ENCODE results near the gene SLC38A1. TPM values are rescaled to one million over a fixed set of nuclear protein-coding genes. Genes with fewer than 3 reads are reported as not detected.

The SLC38A1 gene
- total RNA-seq, 1 experiment from 2014 or later, result 259 TPM

- Histone ChIP-seq H3K4me1 (no peaks in the 10 kb centered on the region), H3K4me3 (ENCODE audit: low read depth, low read length) (no peak overlapping the region), H3K36me3 (ENCODE audit: control insufficient read depth, insufficient read depth, low read length) (0 out of 2 replicates have a peak, but pooled peaks cover 2% of the 10 kb centered on the region), H3K27me3 (replicated peaks; ENCODE audit: control insufficient read depth, insufficient read depth, low read length) (no peaks in the 10 kb centered on the region), H3K9me3 (no peaks in the 10 kb centered on the region)
- H3K27me3 Mint-ChIP-seq (ENCODE audit: insufficient read depth, unreplicated experiment), result no peaks in the 10 kb centered on the region
- H3K27ac Mint-ChIP-seq (ENCODE audit: unreplicated experiment), result no peak overlapping the region
- no peak for DNase-seq
- peaks cover 21% of the 10 kb centered on the region for H3K4me1 Mint-ChIP-seq (ENCODE audit: low read depth, unreplicated experiment)
- no TSS peak for BruUV-seq (replicated peaks)
- TF ChIP-seq CTCF (IDR thresholded peaks at IDR 0.05; ENCODE audit: insufficient read depth in 1 of 2, low read depth in 1 of 2, low read length in 1 of 2, severe bottlenecking in 1 of 2, unreplicated experiment in 1 of 2), result no peak
- peaks cover 88% of the 10 kb centered on the region for H3K36me3 Mint-ChIP-seq (ENCODE audit: insufficient read depth, unreplicated experiment)
- intact Hi-C loops (cut with micrococcal nuclease; ENCODE audit: unreplicated experiment), result no loop called here
- ChIA-PET CTCF (no interaction called here), POLR2A (no interaction called here)
- H3K4me3 Mint-ChIP-seq (ENCODE audit: unreplicated experiment), result no peak overlapping the region
- H3K9me3 Mint-ChIP-seq (ENCODE audit: unreplicated experiment), result no peaks in the 10 kb centered on the region
These were observed 56.5 kb downstream of the SLC38A1 start for GRCh38 chr12:46212108-46212982.

- Mint-ChIP-seq H3K36me3 (ENCODE audit: insufficient read depth, unreplicated experiment) (peaks cover 94% of the 10 kb centered on the region), H3K27me3 (ENCODE audit: insufficient read depth, unreplicated experiment) (no peaks in the 10 kb centered on the region), H3K4me1 (ENCODE audit: low read depth, unreplicated experiment) (peaks cover 17% of the 10 kb centered on the region), H3K27ac (ENCODE audit: unreplicated experiment) (no peak overlapping the region), H3K4me3 (ENCODE audit: unreplicated experiment) (no peak overlapping the region), H3K9me3 (ENCODE audit: unreplicated experiment) (no peaks in the 10 kb centered on the region)
- no peak overlapping the region for H3K4me3 ChIP-seq (ENCODE audit: low read depth, low read length)
- H3K36me3 ChIP-seq (ENCODE audit: control insufficient read depth, insufficient read depth, low read length), result peaks cover 2% of the 10 kb centered on the region; the same call in 1 of the 2 replicates
- no peak for TF ChIP-seq CTCF (IDR thresholded peaks at IDR 0.05; ENCODE audit: insufficient read depth in 1 of 2, low read depth in 1 of 2, low read length in 1 of 2, severe bottlenecking in 1 of 2, unreplicated experiment in 1 of 2)
- H3K9me3 ChIP-seq, result no peaks in the 10 kb centered on the region
- no peaks in the 10 kb centered on the region for H3K27me3 ChIP-seq (replicated peaks; ENCODE audit: control insufficient read depth, insufficient read depth, low read length)
- BruUV-seq (replicated peaks), result no TSS peak
- intact Hi-C loops (cut with micrococcal nuclease; ENCODE audit: unreplicated experiment), result no loop called here
- ChIA-PET CTCF (no interaction called here), POLR2A (no interaction called here)
- no peak for DNase-seq
- no peaks in the 10 kb centered on the region for H3K4me1 ChIP-seq
These were observed 57.9 kb downstream of the SLC38A1 start for GRCh38 chr12:46210873-46211439.

- Histone ChIP-seq H3K36me3 (ENCODE audit: control insufficient read depth, insufficient read depth, low read length) (peaks cover 2% of the 10 kb centered on the region; the same call in 1 of the 2 replicates), H3K9me3 (no peaks in the 10 kb centered on the region), H3K4me1 (no peaks in the 10 kb centered on the region), H3K4me3 (ENCODE audit: low read depth, low read length) (no peak overlapping the region), H3K27me3 (replicated peaks; ENCODE audit: control insufficient read depth, insufficient read depth, low read length) (no peaks in the 10 kb centered on the region)
- no peak overlapping the region for H3K4me3 Mint-ChIP-seq (ENCODE audit: unreplicated experiment)
- no peak for TF ChIP-seq CTCF (IDR thresholded peaks at IDR 0.05; ENCODE audit: insufficient read depth in 1 of 2, low read depth in 1 of 2, low read length in 1 of 2, severe bottlenecking in 1 of 2, unreplicated experiment in 1 of 2)
- no peaks in the 10 kb centered on the region for H3K27me3 Mint-ChIP-seq (ENCODE audit: insufficient read depth, unreplicated experiment)
- intact Hi-C loops (cut with micrococcal nuclease; ENCODE audit: unreplicated experiment), result no loop called here
- no peak overlapping the region for H3K27ac Mint-ChIP-seq (ENCODE audit: unreplicated experiment)
- CTCF ChIA-PET, result interaction anchor here (0.6 kb wide), 1 partner anchor 12 kb away, joined by 4 read pairs; no protein-coding TSS in a partner anchor
- H3K36me3 Mint-ChIP-seq (ENCODE audit: insufficient read depth, unreplicated experiment), result peaks cover 94% of the 10 kb centered on the region
- no TSS peak for BruUV-seq (replicated peaks)
- no peak for DNase-seq
- H3K9me3 Mint-ChIP-seq (ENCODE audit: unreplicated experiment), result no peaks in the 10 kb centered on the region
- H3K4me1 Mint-ChIP-seq (ENCODE audit: low read depth, unreplicated experiment), result peaks cover 14% of the 10 kb centered on the region
- POLR2A ChIA-PET, result no interaction called here
These were observed 58.6 kb downstream of the SLC38A1 start for GRCh38 chr12:46209914-46210872.
